HL-60 (cell line): ENCODE data around the gene SUMO1.

ENCODE experiments used
- TF ChIP-seq, protein P1 (sequence below): IDR thresholded peaks from one replicate; pipeline ENCODE4 v1.5.1; 2011; ENCODE audit warnings: low read length, control low read depth, inconsistent platforms; ENCODE audit not compliant: insufficient read depth
- TF ChIP-seq, protein P2 (sequence below): IDR thresholded peaks from 2 replicates; pipeline ENCODE4 v1.6.1; 2012; ENCODE audit warnings: low read depth; ENCODE audit not compliant: insufficient replicate concordance

DNA sequence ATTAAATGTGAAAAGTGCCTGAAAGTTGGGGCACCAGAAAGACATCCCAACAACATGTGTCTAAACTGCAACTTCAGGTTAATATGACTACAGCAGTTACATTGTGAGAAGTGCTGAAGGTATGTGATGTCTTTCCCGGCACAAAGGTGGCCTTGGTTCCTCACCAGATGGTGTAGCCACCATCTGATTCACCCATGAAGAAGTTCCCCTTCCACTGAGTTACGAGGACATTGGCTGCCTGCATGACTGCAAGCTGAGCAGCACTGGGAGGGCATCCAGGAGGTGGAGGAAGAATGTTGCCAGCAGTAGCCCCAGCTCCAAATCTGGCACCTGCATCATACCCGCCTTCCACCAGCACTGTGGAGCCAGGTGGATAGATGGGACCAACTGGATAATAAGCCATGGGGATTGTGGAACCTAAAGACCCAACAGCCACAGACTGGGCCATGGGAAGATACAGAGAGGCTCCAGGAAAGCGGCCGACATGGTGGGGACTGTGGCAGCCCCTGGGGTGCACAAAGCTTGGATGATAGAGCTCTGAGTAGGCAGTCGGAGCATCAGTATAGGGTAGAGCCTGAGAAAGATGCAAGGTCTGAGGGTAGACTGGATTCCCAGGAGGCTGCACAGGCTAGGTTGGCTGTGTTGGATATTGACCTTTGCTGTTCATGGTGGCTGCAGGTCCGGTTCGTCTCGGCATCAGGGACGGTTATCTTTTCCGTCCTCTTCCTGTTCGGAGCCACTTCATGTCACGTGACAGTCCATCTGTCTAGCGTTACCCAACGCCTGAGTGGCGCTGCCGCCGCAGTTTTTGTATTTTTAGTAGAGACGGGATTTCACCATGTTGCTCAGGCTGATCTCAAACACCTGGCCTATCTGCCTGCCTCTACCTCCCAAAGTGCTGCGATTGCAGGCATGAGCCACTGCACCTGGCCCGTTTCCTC is 36.9 kb downstream of the SUMO1 start:
- TF ChIP-seq, protein P1, sequence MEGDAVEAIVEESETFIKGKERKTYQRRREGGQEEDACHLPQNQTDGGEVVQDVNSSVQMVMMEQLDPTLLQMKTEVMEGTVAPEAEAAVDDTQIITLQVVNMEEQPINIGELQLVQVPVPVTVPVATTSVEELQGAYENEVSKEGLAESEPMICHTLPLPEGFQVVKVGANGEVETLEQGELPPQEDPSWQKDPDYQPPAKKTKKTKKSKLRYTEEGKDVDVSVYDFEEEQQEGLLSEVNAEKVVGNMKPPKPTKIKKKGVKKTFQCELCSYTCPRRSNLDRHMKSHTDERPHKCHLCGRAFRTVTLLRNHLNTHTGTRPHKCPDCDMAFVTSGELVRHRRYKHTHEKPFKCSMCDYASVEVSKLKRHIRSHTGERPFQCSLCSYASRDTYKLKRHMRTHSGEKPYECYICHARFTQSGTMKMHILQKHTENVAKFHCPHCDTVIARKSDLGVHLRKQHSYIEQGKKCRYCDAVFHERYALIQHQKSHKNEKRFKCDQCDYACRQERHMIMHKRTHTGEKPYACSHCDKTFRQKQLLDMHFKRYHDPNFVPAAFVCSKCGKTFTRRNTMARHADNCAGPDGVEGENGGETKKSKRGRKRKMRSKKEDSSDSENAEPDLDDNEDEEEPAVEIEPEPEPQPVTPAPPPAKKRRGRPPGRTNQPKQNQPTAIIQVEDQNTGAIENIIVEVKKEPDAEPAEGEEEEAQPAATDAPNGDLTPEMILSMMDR = no peak
- TF ChIP-seq, protein P2, sequence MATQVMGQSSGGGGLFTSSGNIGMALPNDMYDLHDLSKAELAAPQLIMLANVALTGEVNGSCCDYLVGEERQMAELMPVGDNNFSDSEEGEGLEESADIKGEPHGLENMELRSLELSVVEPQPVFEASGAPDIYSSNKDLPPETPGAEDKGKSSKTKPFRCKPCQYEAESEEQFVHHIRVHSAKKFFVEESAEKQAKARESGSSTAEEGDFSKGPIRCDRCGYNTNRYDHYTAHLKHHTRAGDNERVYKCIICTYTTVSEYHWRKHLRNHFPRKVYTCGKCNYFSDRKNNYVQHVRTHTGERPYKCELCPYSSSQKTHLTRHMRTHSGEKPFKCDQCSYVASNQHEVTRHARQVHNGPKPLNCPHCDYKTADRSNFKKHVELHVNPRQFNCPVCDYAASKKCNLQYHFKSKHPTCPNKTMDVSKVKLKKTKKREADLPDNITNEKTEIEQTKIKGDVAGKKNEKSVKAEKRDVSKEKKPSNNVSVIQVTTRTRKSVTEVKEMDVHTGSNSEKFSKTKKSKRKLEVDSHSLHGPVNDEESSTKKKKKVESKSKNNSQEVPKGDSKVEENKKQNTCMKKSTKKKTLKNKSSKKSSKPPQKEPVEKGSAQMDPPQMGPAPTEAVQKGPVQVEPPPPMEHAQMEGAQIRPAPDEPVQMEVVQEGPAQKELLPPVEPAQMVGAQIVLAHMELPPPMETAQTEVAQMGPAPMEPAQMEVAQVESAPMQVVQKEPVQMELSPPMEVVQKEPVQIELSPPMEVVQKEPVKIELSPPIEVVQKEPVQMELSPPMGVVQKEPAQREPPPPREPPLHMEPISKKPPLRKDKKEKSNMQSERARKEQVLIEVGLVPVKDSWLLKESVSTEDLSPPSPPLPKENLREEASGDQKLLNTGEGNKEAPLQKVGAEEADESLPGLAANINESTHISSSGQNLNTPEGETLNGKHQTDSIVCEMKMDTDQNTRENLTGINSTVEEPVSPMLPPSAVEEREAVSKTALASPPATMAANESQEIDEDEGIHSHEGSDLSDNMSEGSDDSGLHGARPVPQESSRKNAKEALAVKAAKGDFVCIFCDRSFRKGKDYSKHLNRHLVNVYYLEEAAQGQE = no peak
